Measurements from ENCODE around the gene INPP4B.
A peak's percentile ranks its signal among the peaks of the same experiment; 100 is the strongest.

Gene INPP4B

GRCh38 chr4:142846108-142846728 lies at the start of gene INPP4B:
TSS of gene INPP4B (minus strand) at chr4:142846301.
- peak in 1 of 2 experiments; percentile 75 for DNase-seq

- no peak for DNase-seq
Observed at GRCh38 chr4:142893012-142893411, 46.9 kb upstream of the INPP4B start.

GRCh38 chr4:142886566-142886965 lies 40.5 kb upstream of the INPP4B start:
- DNase-seq: no peak

GRCh38 chr4:142883040-142883832 lies 37.1 kb upstream of the INPP4B start:
- peak; percentile 5 to 50 for DNase-seq

GRCh38 chr4:142882159-142882558 lies 36.1 kb upstream of the INPP4B start:
- DNase-seq: no peak

GRCh38 chr4:142881331-142881730 lies 35.2 kb upstream of the INPP4B start:
- DNase-seq: no peak

- peak in 1 of 2 experiments; percentile 42 for DNase-seq
Observed at GRCh38 chr4:142875117-142875516, 29.0 kb upstream of the INPP4B start.

- DNase-seq: no peak
Observed at GRCh38 chr4:142874684-142875083, 28.6 kb upstream of the INPP4B start.

- DNase-seq: no peak
Observed at GRCh38 chr4:142866685-142867084, 20.6 kb upstream of the INPP4B start.

- no peak for DNase-seq
Observed at GRCh38 chr4:142861351-142861750, 15.2 kb upstream of the INPP4B start.

GRCh38 chr4:142858965-142859364 lies 12.9 kb upstream of the INPP4B start:
- DNase-seq: no peak

GRCh38 chr4:142858446-142858845 lies 12.3 kb upstream of the INPP4B start:
- no peak for DNase-seq

- no peak for DNase-seq
Observed at GRCh38 chr4:142856576-142856975, 10.5 kb upstream of the INPP4B start.

GRCh38 chr4:142850478-142850877 lies 4.4 kb upstream of the INPP4B start:
- DNase-seq: peak in 1 of 2 experiments; percentile 21

- DNase-seq: peak; percentile 30 to 79
Observed at GRCh38 chr4:142846729-142847596, 862 bp upstream of the INPP4B start.

- peak in 1 of 2 experiments; percentile 18 for DNase-seq
Observed at GRCh38 chr4:142845293-142846107, 601 bp downstream of the INPP4B start.

GRCh38 chr4:142844782-142845181 lies 1.3 kb downstream of the INPP4B start:
- DNase-seq: no peak

- DNase-seq: peak in 1 of 2 experiments; percentile 36
Observed at GRCh38 chr4:142840516-142841123, 5.5 kb downstream of the INPP4B start.

GRCh38 chr4:142838778-142839177 lies 7.3 kb downstream of the INPP4B start:
- no peak for DNase-seq

- no peak for DNase-seq
Observed at GRCh38 chr4:142832022-142832421, 14.1 kb downstream of the INPP4B start.

GRCh38 chr4:142826503-142827241 lies 19.4 kb downstream of the INPP4B start:
- no peak for DNase-seq

Measured in NCI-H526 (cell line).